ENCODE data around the gene SMPD2.

DNA sequence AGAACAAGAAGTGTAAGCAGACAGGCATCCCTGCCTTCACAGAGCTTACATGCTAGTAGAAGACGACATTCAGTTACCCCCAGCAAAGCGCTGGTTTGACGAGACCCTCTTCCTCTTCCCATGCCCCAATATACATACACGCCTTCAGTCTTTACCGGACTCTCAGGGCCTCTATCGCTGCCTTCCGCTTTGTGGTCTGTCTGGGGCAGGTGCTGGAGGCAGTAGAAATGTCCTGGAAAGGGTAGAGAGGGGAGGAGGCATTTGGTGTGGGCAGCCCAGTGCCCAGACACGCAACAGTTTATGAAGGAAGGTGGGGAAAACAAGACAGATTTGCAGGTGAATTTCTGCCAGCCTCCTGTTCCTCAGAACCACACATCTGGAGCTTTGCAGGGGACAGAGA, 6.0 kb downstream of the SMPD2 start:
- TF ChIP-seq, protein P1, sequence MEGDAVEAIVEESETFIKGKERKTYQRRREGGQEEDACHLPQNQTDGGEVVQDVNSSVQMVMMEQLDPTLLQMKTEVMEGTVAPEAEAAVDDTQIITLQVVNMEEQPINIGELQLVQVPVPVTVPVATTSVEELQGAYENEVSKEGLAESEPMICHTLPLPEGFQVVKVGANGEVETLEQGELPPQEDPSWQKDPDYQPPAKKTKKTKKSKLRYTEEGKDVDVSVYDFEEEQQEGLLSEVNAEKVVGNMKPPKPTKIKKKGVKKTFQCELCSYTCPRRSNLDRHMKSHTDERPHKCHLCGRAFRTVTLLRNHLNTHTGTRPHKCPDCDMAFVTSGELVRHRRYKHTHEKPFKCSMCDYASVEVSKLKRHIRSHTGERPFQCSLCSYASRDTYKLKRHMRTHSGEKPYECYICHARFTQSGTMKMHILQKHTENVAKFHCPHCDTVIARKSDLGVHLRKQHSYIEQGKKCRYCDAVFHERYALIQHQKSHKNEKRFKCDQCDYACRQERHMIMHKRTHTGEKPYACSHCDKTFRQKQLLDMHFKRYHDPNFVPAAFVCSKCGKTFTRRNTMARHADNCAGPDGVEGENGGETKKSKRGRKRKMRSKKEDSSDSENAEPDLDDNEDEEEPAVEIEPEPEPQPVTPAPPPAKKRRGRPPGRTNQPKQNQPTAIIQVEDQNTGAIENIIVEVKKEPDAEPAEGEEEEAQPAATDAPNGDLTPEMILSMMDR (IDR thresholded peaks at IDR 0.05) = no peak
- no peak for TF ChIP-seq EZH2 (IDR thresholded peaks at IDR 0.05; ENCODE audit: borderline replicate concordance, insufficient read depth, low read depth, low read length, poor library complexity, severe bottlenecking)
